Neural progenitor cell (in vitro differentiated cells): ENCODE measurements around the gene APOB. TPM values are rescaled to one million over a fixed set of nuclear protein-coding genes. Genes with fewer than 3 reads are reported as not detected.

Experiments used
- DNase-seq: peaks from one replicate; pipeline ENCODE4 v3.0.0-alpha.2; 2016; ENCODE audit warnings: low spot score
- H2AFZ ChIP-seq: fragments of 200-600 bp; sonication (generic); replicated peaks from 2 replicates; pipeline ENCODE4 v1.6.1; 2016; ENCODE audit warnings: antibody characterized with exemption
- H3F3A ChIP-seq: fragments of 200-600 bp; sonication (generic); 2 replicates; pipeline ENCODE4 v1.6.1; 2016; ENCODE audit warnings: antibody characterized with exemption, low read depth
- H3K27ac ChIP-seq: fragments of 200-600 bp; sonication (generic); 2 replicates; pipeline ENCODE4 v1.5.1; 2016; ENCODE audit warnings: mild to moderate bottlenecking
- H3K27me3 ChIP-seq: fragments of 200-600 bp; sonication (generic); 2 replicates; pipeline ENCODE4 v1.6.1; 2016; ENCODE audit warnings: mild to moderate bottlenecking, moderate library complexity
- H3K36me3 ChIP-seq: fragments of 200-600 bp; sonication (generic); 2 replicates; pipeline ENCODE4 v1.5.1; 2016
- H3K4me1 ChIP-seq: fragments of 200-600 bp; sonication (generic); 2 replicates; pipeline ENCODE4 v1.6.1; 2016; ENCODE audit warnings: mixed run types
- H3K4me2 ChIP-seq: fragments of 200-600 bp; sonication (generic); 2 replicates; pipeline ENCODE4 v1.6.1; 2016
- H3K4me3 ChIP-seq: fragments of 200-600 bp; sonication (generic); 2 replicates; pipeline ENCODE4 v1.5.1; 2016
- H3K79me2 ChIP-seq: fragments of 200-600 bp; sonication (generic); 2 replicates; pipeline ENCODE4 v1.6.1; 2016; ENCODE audit warnings: low read depth
- H3K9ac ChIP-seq: fragments of 200-600 bp; sonication (generic); 2 replicates; pipeline ENCODE4 v1.6.1; 2016
- H3K9me3 ChIP-seq: fragments of 200-600 bp; sonication (generic); 2 replicates; pipeline ENCODE4 v1.5.1; 2016; ENCODE audit warnings: low read depth
- H4K20me1 ChIP-seq: fragments of 200-600 bp; sonication (generic); 2 replicates; pipeline ENCODE4 v1.6.1; 2016; ENCODE audit warnings: low read depth
- H3K27ac Mint-ChIP-seq: 3 replicates; pipeline ENCODE4 v1.8.0; 2021; ENCODE audit warnings: mixed read lengths
- H3K27me3 Mint-ChIP-seq: 2 replicates; pipeline ENCODE4 v1.8.0; 2022; ENCODE audit warnings: low read depth, mild to moderate bottlenecking, inconsistent platforms, moderate library complexity, mixed read lengths; ENCODE audit not compliant: insufficient read depth
- H3K36me3 Mint-ChIP-seq: 3 replicates; pipeline ENCODE4 v1.8.0; 2021; ENCODE audit warnings: mixed read lengths
- H3K4me1 Mint-ChIP-seq: 3 replicates; pipeline ENCODE4 v1.8.0; 2021; ENCODE audit warnings: mixed read lengths
- H3K4me3 Mint-ChIP-seq: 3 replicates; pipeline ENCODE4 v1.8.0; 2021; ENCODE audit warnings: mild to moderate bottlenecking, moderate library complexity, mixed read lengths
- H3K9me3 Mint-ChIP-seq: 3 replicates; pipeline ENCODE4 v1.8.0; 2020; ENCODE audit warnings: mixed read lengths
- CTCF ChIP-seq: fragments of 200-600 bp; sonication (generic); IDR thresholded peaks from 2 replicates; pipeline ENCODE4 v1.5.1; 2017; ENCODE audit warnings: antibody characterized with exemption, mild to moderate bottlenecking
- EZH2 ChIP-seq: fragments of 200-600 bp; sonication (generic); IDR thresholded peaks from 2 replicates; pipeline ENCODE4 v1.6.1; 2017; ENCODE audit warnings: antibody characterized with exemption, mild to moderate bottlenecking, moderate library complexity
- EZH2phosphoT487 ChIP-seq: fragments of 200-600 bp; sonication (generic); IDR thresholded peaks from 2 replicates; pipeline ENCODE4 v1.6.1; 2017; ENCODE audit warnings: antibody characterized with exemption
- total RNA-seq: library from RNA; depleted of rRNA; stranded (reverse); fragments of >200 nt; gene quantifications from 2 replicates; pipeline ENCODE4 v1.2.3, GENCODE V29; 2015; ENCODE audit warnings: low replicate concordance

APOB gene
- total RNA-seq, 1 donor from 2014 or later: 0.47 TPM

- DNase-seq: no peak
- no peaks in the 10 kb centered on the region for H3F3A ChIP-seq
- peaks cover 2% of the 10 kb centered on the region for H3K4me1 Mint-ChIP-seq
- no peak overlapping the region for H2AFZ ChIP-seq
- no peaks in the 10 kb centered on the region for H3K36me3 ChIP-seq
- no peak overlapping the region for H3K9ac ChIP-seq
- H4K20me1 ChIP-seq: no peaks in the 10 kb centered on the region
- no peaks in the 10 kb centered on the region for H3K79me2 ChIP-seq
- H3K27ac Mint-ChIP-seq: no peak overlapping the region
- H3K36me3 Mint-ChIP-seq: no peaks in the 10 kb centered on the region
- no peaks in the 10 kb centered on the region for H3K9me3 ChIP-seq
- H3K27me3 Mint-ChIP-seq: peaks cover 10% of the 10 kb centered on the region
- H3K4me2 ChIP-seq: no peak overlapping the region
- H3K27me3 ChIP-seq: peaks cover 7% of the 10 kb centered on the region
- H3K27ac ChIP-seq: no peak overlapping the region
- H3K9me3 Mint-ChIP-seq: no peaks in the 10 kb centered on the region
- H3K4me3 Mint-ChIP-seq: no peak overlapping the region
- no peak overlapping the region for H3K4me3 ChIP-seq
- TF ChIP-seq EZH2phosphoT487 (no peak), EZH2 (no peak), CTCF (no peak)
- no peaks in the 10 kb centered on the region for H3K4me1 ChIP-seq
These were observed 85.9 kb downstream of the APOB start for GRCh38 chr2:20957788-20958525.

- Mint-ChIP-seq H3K9me3 (no peaks in the 10 kb centered on the region), H3K27me3 (peaks cover 7% of the 10 kb centered on the region), H3K4me1 (peaks cover 2% of the 10 kb centered on the region), H3K4me3 (no peak overlapping the region), H3K36me3 (no peaks in the 10 kb centered on the region), H3K27ac (no peak overlapping the region)
- peak overlapping the region; percentile 68 for H2AFZ ChIP-seq
- no peaks in the 10 kb centered on the region for H3K9me3 ChIP-seq
- H3K9ac ChIP-seq: no peak overlapping the region
- no peak overlapping the region for H3K4me2 ChIP-seq
- H3K36me3 ChIP-seq: no peaks in the 10 kb centered on the region
- H3K4me3 ChIP-seq: no peak overlapping the region
- H4K20me1 ChIP-seq: no peaks in the 10 kb centered on the region
- no peaks in the 10 kb centered on the region for H3K27me3 ChIP-seq
- no peaks in the 10 kb centered on the region for H3K79me2 ChIP-seq
- H3F3A ChIP-seq: no peaks in the 10 kb centered on the region
- no peak for DNase-seq
- TF ChIP-seq CTCF: no peak
- no peak for TF ChIP-seq EZH2
- TF ChIP-seq EZH2phosphoT487: no peak
- no peak overlapping the region for H3K27ac ChIP-seq
- no peaks in the 10 kb centered on the region for H3K4me1 ChIP-seq
These were observed 88.4 kb downstream of the APOB start for GRCh38 chr2:20955277-20956026.

- Histone ChIP-seq H3K27me3 (no peaks in the 10 kb centered on the region), H3K79me2 (no peaks in the 10 kb centered on the region), H2AFZ (no peak overlapping the region), H3K4me1 (no peaks in the 10 kb centered on the region), H3K4me3 (no peak overlapping the region), H3K27ac (no peak overlapping the region), H3K36me3 (no peaks in the 10 kb centered on the region), H4K20me1 (no peaks in the 10 kb centered on the region), H3K9ac (no peak overlapping the region), H3K9me3 (no peaks in the 10 kb centered on the region), H3F3A (no peaks in the 10 kb centered on the region), H3K4me2 (no peak overlapping the region)
- TF ChIP-seq CTCF (no peak), EZH2 (no peak), EZH2phosphoT487 (no peak)
- Mint-ChIP-seq H3K27me3 (peaks cover 7% of the 10 kb centered on the region), H3K36me3 (no peaks in the 10 kb centered on the region), H3K4me3 (no peak overlapping the region), H3K9me3 (no peaks in the 10 kb centered on the region), H3K27ac (no peak overlapping the region), H3K4me1 (peaks cover 2% of the 10 kb centered on the region)
- DNase-seq: no peak
These were observed 90.6 kb downstream of the APOB start for GRCh38 chr2:20953146-20953824.

Other genes starting within 250 kb of the APOB start
- 42.0 and 45.2 TPM in 2 replicates for gene LDAH, start 221.0 kb downstream of the APOB start, total RNA-seq
- gene TDRD15, start 79.9 kb upstream of the APOB start, total RNA-seq: not detected in 2 replicates